Neutrophil (primary cell): Measurements from ENCODE around the gene CFAP77.

Experiments used
- H3K27ac ChIP-seq: fragments of 200-600 bp; sonication (generic); 2 replicates; pipeline ENCODE4 v1.5.1; 2016; ENCODE audit warnings: mild to moderate bottlenecking, moderate library complexity
- H3K27me3 ChIP-seq: fragments of 200-600 bp; sonication (generic); 2 replicates; pipeline ENCODE4 v1.6.0; 2016; ENCODE audit warnings: mild to moderate bottlenecking
- H3K36me3 ChIP-seq: fragments of 200-600 bp; sonication (generic); 2 replicates; pipeline ENCODE4 v1.5.1; 2017
- H3K4me1 ChIP-seq, 2 experiments: fragments of 200-600 bp in 1 of 2; sonication (generic) in 1 of 2; 1 replicate in 1 of 2; 2 replicates in 1 of 2; pipeline versions ENCODE4 v1.5.1 to v1.6.1; 2013 to 2016; ENCODE audit warnings: low read depth in 1 of 2, low read length in 1 of 2, mild to moderate bottlenecking in 1 of 2, moderate library complexity in 1 of 2; ENCODE audit not compliant: control insufficient read depth in 1 of 2, insufficient read depth in 1 of 2
- H3K4me3 ChIP-seq, 2 experiments: fragments of 200-600 bp in 1 of 2; sonication (generic) in 1 of 2; 1 replicate in 1 of 2; 2 replicates in 1 of 2; pipeline ENCODE4 v1.5.1; 2013 to 2016; ENCODE audit warnings: low read depth in 1 of 2, low read length in 1 of 2, mild to moderate bottlenecking in 1 of 2, moderate library complexity in 1 of 2
- H3K9me3 ChIP-seq: fragments of 200-600 bp; sonication (generic); 2 replicates; pipeline ENCODE4 v1.5.1; 2016
- TF ChIP-seq, protein P1 (sequence below): fragments of 200-600 bp; sonication (generic); IDR thresholded peaks from 2 replicates; pipeline ENCODE4 v1.5.1; 2016; ENCODE audit warnings: antibody characterized with exemption

CFAP77 gene

GRCh38 chr9:132516911-132517310 lies 106.9 kb downstream of the CFAP77 start:
- peaks cover 55% of the 10 kb centered on the region for H3K27me3 ChIP-seq
- H3K9me3 ChIP-seq = no peaks in the 10 kb centered on the region
- H3K36me3 ChIP-seq = no peaks in the 10 kb centered on the region
- TF ChIP-seq, protein P1, sequence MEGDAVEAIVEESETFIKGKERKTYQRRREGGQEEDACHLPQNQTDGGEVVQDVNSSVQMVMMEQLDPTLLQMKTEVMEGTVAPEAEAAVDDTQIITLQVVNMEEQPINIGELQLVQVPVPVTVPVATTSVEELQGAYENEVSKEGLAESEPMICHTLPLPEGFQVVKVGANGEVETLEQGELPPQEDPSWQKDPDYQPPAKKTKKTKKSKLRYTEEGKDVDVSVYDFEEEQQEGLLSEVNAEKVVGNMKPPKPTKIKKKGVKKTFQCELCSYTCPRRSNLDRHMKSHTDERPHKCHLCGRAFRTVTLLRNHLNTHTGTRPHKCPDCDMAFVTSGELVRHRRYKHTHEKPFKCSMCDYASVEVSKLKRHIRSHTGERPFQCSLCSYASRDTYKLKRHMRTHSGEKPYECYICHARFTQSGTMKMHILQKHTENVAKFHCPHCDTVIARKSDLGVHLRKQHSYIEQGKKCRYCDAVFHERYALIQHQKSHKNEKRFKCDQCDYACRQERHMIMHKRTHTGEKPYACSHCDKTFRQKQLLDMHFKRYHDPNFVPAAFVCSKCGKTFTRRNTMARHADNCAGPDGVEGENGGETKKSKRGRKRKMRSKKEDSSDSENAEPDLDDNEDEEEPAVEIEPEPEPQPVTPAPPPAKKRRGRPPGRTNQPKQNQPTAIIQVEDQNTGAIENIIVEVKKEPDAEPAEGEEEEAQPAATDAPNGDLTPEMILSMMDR = no peak
- no peak overlapping the region for H3K27ac ChIP-seq
- H3K4me1 ChIP-seq = no peaks in the 10 kb centered on the region
- no peak overlapping the region for H3K4me3 ChIP-seq

DNA sequence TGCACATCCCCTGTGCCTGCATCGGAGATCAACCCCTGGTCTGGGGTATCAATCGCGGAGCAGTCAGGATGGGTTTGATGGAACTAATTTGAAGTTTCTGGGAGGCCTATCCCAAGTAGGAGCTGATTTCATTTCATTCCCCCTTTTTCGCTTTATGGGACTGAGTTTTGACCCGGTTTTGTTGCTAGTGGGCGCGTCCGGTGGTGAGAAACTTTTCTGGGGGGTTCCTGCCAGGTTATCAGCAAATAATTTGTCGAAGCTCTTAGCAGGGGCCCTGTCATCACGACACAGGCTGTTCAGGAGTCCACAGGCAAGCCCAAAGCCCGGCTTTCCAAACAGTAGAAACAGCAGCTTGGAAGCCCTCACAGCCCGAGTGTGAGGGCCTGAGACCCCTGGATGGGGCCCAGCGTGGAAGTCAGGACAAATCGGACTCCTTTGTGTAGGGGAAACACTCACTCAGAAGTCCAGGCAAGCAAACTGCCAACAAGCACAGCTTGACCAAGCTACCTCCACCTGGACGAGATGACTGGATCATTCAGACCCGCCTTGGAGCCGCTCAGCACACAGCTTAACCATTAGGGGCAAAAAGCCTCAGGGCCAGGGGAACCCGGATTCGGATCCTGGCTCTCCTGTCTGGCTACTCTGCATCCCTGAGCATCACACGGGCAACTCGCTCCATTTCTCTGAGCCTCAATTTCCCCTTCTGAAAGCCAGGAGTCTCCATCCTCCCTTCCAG lies 108.0 kb downstream of the CFAP77 start:
- H3K9me3 ChIP-seq = no peaks in the 10 kb centered on the region
- TF ChIP-seq, protein P1 = no peak

GRCh38 chr9:132518626-132519025 lies 108.6 kb downstream of the CFAP77 start:
- TF ChIP-seq, protein P1 = no peak
- Histone ChIP-seq H3K27ac (no peak overlapping the region), H3K4me1 (no peaks in the 10 kb centered on the region), H3K27me3 (peaks cover 43% of the 10 kb centered on the region), H3K4me3 (no peak overlapping the region), H3K9me3 (no peaks in the 10 kb centered on the region), H3K36me3 (no peaks in the 10 kb centered on the region)

More for the DNA sequence above, 108.0 kb downstream of the CFAP77 start:
- H3K27me3 ChIP-seq = peaks cover 48% of the 10 kb centered on the region
- H3K4me3 ChIP-seq = no peak overlapping the region
- no peak overlapping the region for H3K27ac ChIP-seq
- H3K36me3 ChIP-seq = no peaks in the 10 kb centered on the region
- no peaks in the 10 kb centered on the region for H3K4me1 ChIP-seq

- H3K4me1 ChIP-seq = no peaks in the 10 kb centered on the region
- peaks cover 42% of the 10 kb centered on the region for H3K27me3 ChIP-seq
- no peaks in the 10 kb centered on the region for H3K9me3 ChIP-seq
- TF ChIP-seq, protein P1 = no peak
- no peak overlapping the region for H3K4me3 ChIP-seq
- H3K27ac ChIP-seq = no peak overlapping the region
- no peaks in the 10 kb centered on the region for H3K36me3 ChIP-seq
Observed at GRCh38 chr9:132519033-132519432, 109.0 kb downstream of the CFAP77 start.

DNA sequence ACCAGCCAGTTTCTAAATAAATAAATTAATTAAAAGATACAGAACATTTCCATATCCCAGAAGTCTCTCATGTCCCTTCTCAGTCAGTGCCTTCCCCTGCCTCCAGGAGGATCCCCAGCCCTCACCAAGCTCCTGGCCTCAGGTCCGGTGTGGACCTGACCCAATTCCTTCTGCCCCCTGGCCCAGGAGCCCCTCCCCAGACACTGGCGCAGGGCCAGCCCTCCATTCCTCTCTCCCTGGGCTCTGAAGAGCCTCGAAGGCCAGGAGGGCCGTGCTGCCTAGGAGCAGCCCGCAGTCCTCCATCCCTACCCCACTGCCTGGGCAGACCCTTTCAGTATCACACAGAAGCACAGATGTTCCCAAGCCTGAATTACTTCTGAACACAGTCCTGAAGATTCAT lies 110.6 kb downstream of the CFAP77 start:
- peaks cover 26% of the 10 kb centered on the region for H3K27me3 ChIP-seq
- H3K9me3 ChIP-seq = no peaks in the 10 kb centered on the region
- H3K4me3 ChIP-seq = no peak overlapping the region
- H3K36me3 ChIP-seq = no peaks in the 10 kb centered on the region
- H3K4me1 ChIP-seq = no peaks in the 10 kb centered on the region
- no peak overlapping the region for H3K27ac ChIP-seq
- TF ChIP-seq, protein P1 = no peak
